Mucosa of descending colon (tissue), 3 donors: ENCODE data around the gene TNS1. TPM values are rescaled to one million over a fixed set of nuclear protein-coding genes. Genes with fewer than 3 reads are reported as not detected.
"Not testable (repeated sequence)": the region's sequence is repeated elsewhere in the genome, so short reads cannot be mapped to it uniquely, and the experiment has no call there.

Experiments used
- ATAC-seq: fragments of 200-7000 bp; cut with Tn5 transposase; one replicate; pipeline ENCODE4 v1.9.1; 2020; ENCODE audit warnings: mild to moderate bottlenecking, moderate library complexity
- DNase-seq, 3 donors: peaks; one replicate each; pipeline ENCODE4 v3.0.0-alpha.2; 2020
- H3K36me3 ChIP-seq: fragments of 200-600 bp; one replicate; pipeline ENCODE4 v1.8.0; 2021; ENCODE audit warnings: low read depth, mild to moderate bottlenecking
- H3K4me1 ChIP-seq: fragments of 200-600 bp; one replicate; pipeline ENCODE4 v1.8.0; 2021; ENCODE audit warnings: low read depth, mild to moderate bottlenecking
- H3K4me3 ChIP-seq: fragments of 200-600 bp; one replicate; pipeline ENCODE4 v1.8.0; 2021; ENCODE audit warnings: mild to moderate bottlenecking
- H3K9me3 ChIP-seq: fragments of 200-600 bp; one replicate; pipeline ENCODE4 v1.8.0; 2021; ENCODE audit warnings: mild to moderate bottlenecking
- CTCF ChIP-seq: fragments of 200-600 bp; IDR thresholded peaks from one replicate; pipeline ENCODE4 v1.8.0; 2022; ENCODE audit warnings: antibody characterized with exemption, mild to moderate bottlenecking
- intact Hi-C, 2 donors: fragments of 100-400 bp; cut with DNase I in 1 of 2; cut with micrococcal nuclease in 1 of 2; formaldehyde crosslinking; loops; one replicate each; pipeline versions ENCODE4 v1.11.0 to v1.11.1; 2022; cut with DNase I, micrococcal nuclease
- total RNA-seq, 3 donors: library from RNA; stranded (reverse); fragmentation: NEBNext Ultra II Directional in 2 of 3; extraction: Animal tissue kit (Norgen Biotek cat#: 25700) in 2 of 3; gene quantifications; one replicate each; pipeline versions ENCODE4 v1.2.1 to v1.2.4, GENCODE V29; 2021 to 2023
- donor health status: DM: no; HTN: no; CAD: no; lungs with moderate emphysema.
- donor health status: DM: no; HTN: no; CAD: no.
- donor health status: DM: no; HTN: yes; CAD: no.

TNS1 gene
- total RNA-seq, 3 donors from 2014 or later, result 43.8 to 1,458 (median 121) TPM

DNA sequence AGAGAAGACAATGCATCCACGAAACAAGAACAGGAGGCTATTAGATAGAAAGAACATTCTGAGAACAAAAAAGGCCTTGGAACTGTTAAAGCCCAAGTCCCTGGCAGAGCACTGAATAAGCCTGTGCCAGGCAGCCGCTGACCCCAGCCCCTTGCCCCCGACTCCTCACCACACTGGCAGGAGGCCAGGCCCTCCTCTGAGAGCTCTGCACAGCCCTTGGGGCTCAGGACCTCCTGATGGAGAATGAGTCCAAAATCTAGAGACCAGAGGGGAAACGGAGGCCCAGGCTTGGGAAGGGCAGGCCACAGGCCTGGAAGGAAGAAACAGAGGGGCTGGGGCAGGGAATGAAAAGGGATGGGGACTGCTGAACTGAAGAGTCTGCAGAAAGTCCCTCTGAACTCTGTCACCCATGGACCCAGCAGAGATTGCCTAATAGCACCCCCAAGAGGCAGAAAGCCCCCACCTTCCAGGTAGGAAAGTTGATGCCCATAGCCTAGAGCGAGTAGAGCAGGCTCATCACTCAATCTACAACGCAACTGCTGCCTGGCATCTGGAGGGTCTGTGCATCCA, 18.3 kb upstream of the TNS1 start:
- intact Hi-C loops, result no loop called here
- H3K9me3 ChIP-seq, result no peaks in the 10 kb centered on the region
- no peak for TF ChIP-seq CTCF
- no peaks in the 10 kb centered on the region for H3K36me3 ChIP-seq
- DNase-seq, result no peak
- no peaks in the 10 kb centered on the region for H3K4me1 ChIP-seq
- no peak for ATAC-seq
- no peak overlapping the region for H3K4me3 ChIP-seq

DNA sequence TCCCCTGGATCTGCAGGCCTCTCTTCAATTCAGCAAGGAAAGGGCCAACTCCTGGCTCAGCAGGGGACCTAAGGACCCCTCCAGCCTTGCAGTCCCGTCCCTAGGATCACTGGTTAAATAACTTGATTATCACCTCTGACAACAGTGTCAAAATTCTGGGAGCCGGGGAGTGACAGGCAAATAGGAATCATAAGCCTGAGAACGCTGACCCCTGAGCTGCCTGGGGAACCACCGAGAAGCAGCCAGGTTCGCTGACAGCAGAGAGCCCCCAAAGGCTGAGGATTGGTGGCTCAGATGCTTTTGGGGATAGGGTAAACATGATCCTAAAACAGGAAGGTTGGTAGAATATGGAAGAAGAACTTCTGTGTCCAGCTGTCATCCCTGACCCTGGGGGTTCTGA, 17.5 kb upstream of the TNS1 start:
- TF ChIP-seq CTCF, result no peak
- intact Hi-C loops, result no loop called here
- H3K36me3 ChIP-seq, result no peaks in the 10 kb centered on the region
- no peak for ATAC-seq
- H3K4me1 ChIP-seq, result no peaks in the 10 kb centered on the region
- H3K9me3 ChIP-seq, result no peaks in the 10 kb centered on the region
- no peak overlapping the region for H3K4me3 ChIP-seq
- no peak for DNase-seq

DNA sequence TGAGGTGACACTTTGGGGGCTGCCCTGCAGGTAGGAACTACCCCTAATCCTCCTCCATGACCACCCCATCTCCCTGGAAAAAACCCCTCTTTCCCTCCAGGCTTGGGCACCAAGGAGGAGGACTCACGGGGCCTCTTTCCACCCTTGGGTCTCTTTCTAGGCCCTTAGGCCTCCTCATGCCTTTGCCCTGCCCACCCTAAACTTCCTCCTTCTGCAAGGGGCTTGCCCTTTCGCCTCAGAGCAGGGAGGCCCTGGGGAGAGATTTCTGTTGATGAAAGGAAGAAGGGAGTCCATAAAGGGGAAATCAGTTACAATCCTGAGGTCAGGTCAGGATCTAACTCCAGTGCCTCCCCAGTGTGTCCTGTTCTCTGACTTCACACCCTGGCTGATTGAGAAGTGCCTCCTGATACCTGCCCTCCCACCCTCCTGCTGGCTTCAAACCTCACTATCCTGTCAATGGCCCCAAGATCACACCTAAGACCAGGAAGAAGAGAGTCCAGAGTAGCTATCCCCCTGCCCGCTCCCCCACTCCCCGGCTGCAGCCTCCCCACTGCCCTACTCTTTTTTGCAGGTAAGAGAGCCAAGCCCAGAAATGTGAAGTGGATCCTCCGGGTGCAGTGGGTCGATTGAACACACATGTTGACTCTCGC, 16.7 kb upstream of the TNS1 start:
- H3K4me3 ChIP-seq, result no peak overlapping the region
- H3K9me3 ChIP-seq, result no peaks in the 10 kb centered on the region
- no peaks in the 10 kb centered on the region for H3K36me3 ChIP-seq
- intact Hi-C loops, result no loop called here
- DNase-seq, result no peak
- H3K4me1 ChIP-seq, result no peaks in the 10 kb centered on the region
- no peak for ATAC-seq
- TF ChIP-seq CTCF, result no peak

DNA sequence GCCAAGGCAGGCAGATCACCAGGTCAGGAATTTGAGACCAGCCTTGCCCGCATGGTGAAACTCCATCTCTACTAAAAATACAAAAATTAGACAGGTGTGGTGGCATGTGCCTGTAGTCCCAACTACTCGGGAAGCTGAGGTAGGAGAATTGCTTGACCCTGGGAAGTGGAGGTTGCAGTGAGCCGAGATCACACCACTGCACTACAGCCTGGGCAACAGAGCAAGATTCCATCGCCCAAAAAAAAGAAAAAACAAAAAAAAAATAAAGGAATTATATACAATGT, 16.0 kb upstream of the TNS1 start:
- H3K4me1 ChIP-seq, H3K4me3 ChIP-seq, intact Hi-C loops, H3K36me3 ChIP-seq, DNase-seq, H3K9me3 ChIP-seq, ATAC-seq: not testable (repeated sequence)

- DNase-seq (no peak), ATAC-seq (peak; percentile 21)
- intact Hi-C loops, result no loop called here
- TF ChIP-seq CTCF, result no peak
- no peaks in the 10 kb centered on the region for H3K9me3 ChIP-seq
- H3K4me3 ChIP-seq, result no peak overlapping the region
- no peaks in the 10 kb centered on the region for H3K4me1 ChIP-seq
- H3K36me3 ChIP-seq, result no peaks in the 10 kb centered on the region
These were observed 14.6 kb upstream of the TNS1 start for GRCh38 chr2:218017211-218018053.

DNA sequence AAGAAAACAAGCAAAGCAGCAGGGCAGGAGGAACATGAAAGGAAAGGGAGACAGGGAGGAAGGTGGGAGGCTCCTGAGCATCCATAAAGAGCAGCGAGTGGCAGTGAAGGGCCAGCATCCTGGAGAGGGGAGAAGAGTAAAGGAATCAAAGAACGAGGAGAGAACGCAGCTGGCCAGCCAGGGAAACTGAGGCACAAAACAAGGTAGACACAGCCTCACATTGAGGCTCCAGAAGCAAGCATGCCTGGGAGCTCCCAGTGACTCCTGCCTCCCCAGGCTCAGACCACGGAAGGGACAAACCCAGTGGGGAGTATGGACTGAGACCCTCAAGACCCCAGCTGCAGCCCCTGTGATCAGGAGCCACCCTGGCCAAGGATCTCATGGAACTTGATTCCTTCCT, 14.0 kb upstream of the TNS1 start:
- Histone ChIP-seq H3K4me3 (no peak overlapping the region), H3K9me3 (no peaks in the 10 kb centered on the region), H3K36me3 (no peaks in the 10 kb centered on the region), H3K4me1 (no peaks in the 10 kb centered on the region)
- no peak for DNase-seq
- ATAC-seq, result no peak
- no peak for TF ChIP-seq CTCF
- intact Hi-C loops, result no loop called here
